ENCODE results near the gene USPL1. TPM values are rescaled to one million over a fixed set of nuclear protein-coding genes. Genes with fewer than 3 reads are reported as not detected.

Gene USPL1
- total RNA-seq, 4 donors from 2014 or later: 8.4 to 19.1 (median 10.6) TPM

DNA sequence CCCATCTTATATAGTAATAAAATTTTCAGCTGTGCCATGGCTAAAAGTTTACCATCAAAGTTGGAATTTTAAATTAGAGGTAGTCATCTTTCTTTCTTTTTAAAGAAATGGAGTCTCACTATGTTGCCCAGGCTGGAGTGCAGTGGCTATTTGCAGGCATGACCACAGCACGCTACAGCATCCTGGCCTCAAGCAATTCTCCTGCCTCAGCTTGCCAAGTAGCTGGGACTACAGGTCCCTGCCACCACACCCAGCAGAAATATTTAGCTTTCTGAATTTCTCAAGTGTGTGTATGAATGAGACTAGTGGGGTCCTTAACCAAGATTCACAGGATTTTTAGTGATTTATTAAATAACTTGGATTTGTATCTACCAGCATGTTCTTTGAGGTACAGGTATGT lies 30.5 kb upstream of the USPL1 start:
- Histone ChIP-seq H3K36me3 (no peaks in the 10 kb centered on the region), H3K4me3 (no peak overlapping the region), H3K9me3 (no peaks in the 10 kb centered on the region), H3K27me3 (no peaks in the 10 kb centered on the region), H3K4me1 (no peaks in the 10 kb centered on the region), H3K27ac (no peak overlapping the region)
- WGBS, 2 donors: 50% methylated on average over 1 of the region's 1 CpG
- intact Hi-C loops (cut with DNase I): no loop called here
- no peak for DNase-seq
- TF ChIP-seq, protein P1, sequence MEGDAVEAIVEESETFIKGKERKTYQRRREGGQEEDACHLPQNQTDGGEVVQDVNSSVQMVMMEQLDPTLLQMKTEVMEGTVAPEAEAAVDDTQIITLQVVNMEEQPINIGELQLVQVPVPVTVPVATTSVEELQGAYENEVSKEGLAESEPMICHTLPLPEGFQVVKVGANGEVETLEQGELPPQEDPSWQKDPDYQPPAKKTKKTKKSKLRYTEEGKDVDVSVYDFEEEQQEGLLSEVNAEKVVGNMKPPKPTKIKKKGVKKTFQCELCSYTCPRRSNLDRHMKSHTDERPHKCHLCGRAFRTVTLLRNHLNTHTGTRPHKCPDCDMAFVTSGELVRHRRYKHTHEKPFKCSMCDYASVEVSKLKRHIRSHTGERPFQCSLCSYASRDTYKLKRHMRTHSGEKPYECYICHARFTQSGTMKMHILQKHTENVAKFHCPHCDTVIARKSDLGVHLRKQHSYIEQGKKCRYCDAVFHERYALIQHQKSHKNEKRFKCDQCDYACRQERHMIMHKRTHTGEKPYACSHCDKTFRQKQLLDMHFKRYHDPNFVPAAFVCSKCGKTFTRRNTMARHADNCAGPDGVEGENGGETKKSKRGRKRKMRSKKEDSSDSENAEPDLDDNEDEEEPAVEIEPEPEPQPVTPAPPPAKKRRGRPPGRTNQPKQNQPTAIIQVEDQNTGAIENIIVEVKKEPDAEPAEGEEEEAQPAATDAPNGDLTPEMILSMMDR (IDR thresholded peaks at IDR 0.05): no peak
- no peak for TF ChIP-seq POLR2A (IDR thresholded peaks at IDR 0.05)

DNA sequence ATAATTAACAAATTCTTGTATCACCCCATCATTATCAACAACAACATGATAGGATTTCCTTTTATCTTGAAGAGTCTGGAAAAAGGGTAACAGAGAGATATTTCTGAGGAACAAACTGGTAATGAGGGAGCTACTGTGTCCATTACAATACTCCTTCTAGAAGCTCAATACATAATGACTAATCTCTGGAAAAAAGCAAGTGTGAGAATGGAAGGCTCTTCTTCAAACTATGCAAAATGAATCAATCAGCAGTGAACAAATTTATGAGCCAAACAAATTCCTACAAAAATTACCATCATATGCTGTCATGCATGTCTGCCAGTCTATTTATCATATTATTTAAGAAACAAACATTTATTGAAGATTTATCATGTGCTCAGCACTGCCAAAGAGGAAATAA lies 30.0 kb upstream of the USPL1 start:
- TF ChIP-seq, protein P1 (IDR thresholded peaks at IDR 0.05): no peak
- no peak for TF ChIP-seq POLR2A (IDR thresholded peaks at IDR 0.05)
- Histone ChIP-seq H3K27ac (no peak overlapping the region), H3K4me1 (no peaks in the 10 kb centered on the region), H3K9me3 (no peaks in the 10 kb centered on the region), H3K4me3 (no peak overlapping the region), H3K36me3 (no peaks in the 10 kb centered on the region), H3K27me3 (no peaks in the 10 kb centered on the region)
- intact Hi-C loops (cut with DNase I): no loop called here
- DNase-seq: no peak

DNA sequence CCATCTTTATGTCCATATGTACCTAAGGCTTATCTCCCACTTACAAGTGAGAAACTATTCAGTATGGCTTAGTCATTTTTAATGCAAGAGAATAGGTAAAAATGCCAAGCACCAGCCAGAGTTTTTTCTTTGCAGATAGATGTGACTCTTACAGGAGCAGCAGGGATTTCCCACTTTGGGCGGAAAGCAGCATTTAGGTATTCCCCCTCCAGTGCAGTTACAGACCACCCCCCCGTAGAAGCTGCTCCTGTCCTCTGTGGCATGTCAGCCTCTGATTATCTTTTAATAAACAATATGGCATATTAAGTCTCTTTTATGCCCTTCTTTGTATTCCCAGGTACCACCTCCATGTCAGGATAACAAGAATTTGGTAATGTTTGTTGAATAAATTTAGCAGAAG lies 24.7 kb upstream of the USPL1 start:
- intact Hi-C loops (cut with DNase I): no loop called here
- Histone ChIP-seq H3K27me3 (no peaks in the 10 kb centered on the region), H3K4me1 (no peaks in the 10 kb centered on the region), H3K27ac (no peak overlapping the region), H3K4me3 (no peak overlapping the region), H3K9me3 (no peaks in the 10 kb centered on the region), H3K36me3 (no peaks in the 10 kb centered on the region)
- 59 to 77% methylated on average over 2 of the region's 2 CpGs for WGBS, 2 donors
- no peak for TF ChIP-seq POLR2A (IDR thresholded peaks at IDR 0.05)
- TF ChIP-seq, protein P1 (IDR thresholded peaks at IDR 0.05): no peak
- no peak for DNase-seq

DNA sequence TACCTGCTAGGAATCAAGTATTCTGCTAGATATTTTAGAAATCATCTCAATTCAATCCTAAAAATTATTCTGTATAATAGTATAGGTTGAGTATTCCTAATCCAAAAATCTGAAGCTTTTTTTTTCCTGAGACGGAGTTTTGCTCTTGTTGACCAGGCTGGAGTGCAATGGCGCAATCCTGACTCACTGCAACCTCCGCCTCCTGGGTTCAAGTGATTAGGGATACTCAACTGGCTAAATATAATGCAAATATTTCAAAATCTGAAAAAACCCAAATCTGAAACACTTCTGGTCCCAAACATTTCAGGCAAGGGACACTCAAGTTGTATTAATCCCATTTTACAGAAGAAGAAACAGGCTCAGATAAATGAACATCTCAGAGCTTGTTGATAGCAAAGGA lies 17.2 kb upstream of the USPL1 start:
- Histone ChIP-seq H3K36me3 (no peaks in the 10 kb centered on the region), H3K4me1 (no peaks in the 10 kb centered on the region), H3K4me3 (no peak overlapping the region), H3K9me3 (no peaks in the 10 kb centered on the region), H3K27ac (no peak overlapping the region), H3K27me3 (no peaks in the 10 kb centered on the region)
- WGBS, 2 donors: 82 to 84% methylated on average over 3 of the region's 3 CpGs
- DNase-seq: no peak
- intact Hi-C loops (cut with DNase I): no loop called here
- no peak for TF ChIP-seq POLR2A (IDR thresholded peaks at IDR 0.05)
- TF ChIP-seq, protein P1 (IDR thresholded peaks at IDR 0.05): no peak

DNA sequence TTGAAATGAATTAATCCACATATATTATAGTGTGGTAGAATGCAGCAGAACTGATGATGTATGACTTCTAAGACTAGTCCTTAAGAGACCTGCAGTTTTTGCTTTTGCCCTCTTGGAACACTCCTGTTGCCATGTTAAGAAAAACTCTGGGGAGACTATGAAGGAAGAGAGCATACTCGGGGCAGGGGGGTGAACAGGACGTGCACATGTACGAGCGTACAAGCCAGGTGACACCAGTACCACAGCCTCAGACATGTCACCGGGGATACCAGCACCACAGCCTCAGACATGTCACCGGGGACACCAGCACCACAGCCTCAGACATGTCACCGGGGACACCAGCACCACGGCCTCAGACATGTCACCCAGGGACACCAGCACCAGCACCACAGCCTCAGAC lies 15.9 kb upstream of the USPL1 start:
- 84 to 92% methylated on average over 6 to 8 of the region's 8 CpGs for WGBS, 2 donors
- Histone ChIP-seq H3K4me1 (no peaks in the 10 kb centered on the region), H3K4me3 (no peak overlapping the region), H3K36me3 (no peaks in the 10 kb centered on the region), H3K27me3 (no peaks in the 10 kb centered on the region), H3K27ac (no peak overlapping the region), H3K9me3 (no peaks in the 10 kb centered on the region)
- intact Hi-C loops (cut with DNase I): no loop called here
- DNase-seq: no peak
- TF ChIP-seq POLR2A (IDR thresholded peaks at IDR 0.05): no peak
- TF ChIP-seq, protein P1 (IDR thresholded peaks at IDR 0.05): no peak

Data from esophagus squamous epithelium (tissue), 5 donors.